Mesothelial cell of epicardium (in vitro differentiated cells): ENCODE measurements around the gene DDX3X. TPM values are rescaled to one million over a fixed set of nuclear protein-coding genes. Genes with fewer than 3 reads are reported as not detected.
A peak's percentile ranks its signal among the peaks of the same experiment; 100 is the strongest.

Experiments
- DNase-seq, 2 experiments: peaks; one replicate each; pipeline ENCODE4 v3.0.0; 2021; ENCODE audit warnings: low spot score in 2 of 2; ENCODE audit not compliant: unreplicated experiment in 2 of 2
- H3K27ac Mint-ChIP-seq: 2 replicates; pipeline ENCODE4 v1.8.0; 2021; ENCODE audit warnings: mixed read lengths
- H3K27me3 Mint-ChIP-seq: 2 replicates; pipeline ENCODE4 v1.8.0; 2021; ENCODE audit warnings: low read depth, mixed read lengths
- H3K36me3 Mint-ChIP-seq: 2 replicates; pipeline ENCODE4 v1.8.0; 2021; ENCODE audit warnings: mixed read lengths
- H3K4me1 Mint-ChIP-seq: 2 replicates; pipeline ENCODE4 v1.8.0; 2021; ENCODE audit warnings: mixed read lengths
- H3K4me3 Mint-ChIP-seq: 2 replicates; pipeline ENCODE4 v1.8.0; 2021; ENCODE audit warnings: mild to moderate bottlenecking, moderate library complexity, mixed read lengths
- H3K9me3 Mint-ChIP-seq: 2 replicates; pipeline ENCODE4 v1.8.0; 2021; ENCODE audit warnings: mixed read lengths
- total RNA-seq: library from RNA; stranded (reverse); gene quantifications from 3 replicates; pipeline ENCODE4 v1.2.1, GENCODE V29; 2021
- TF ChIP-seq, protein P1 (sequence below): fragments of 200-600 bp; sonication (generic); IDR thresholded peaks from one replicate; pipeline ENCODE4 v1.5.0; 2021; ENCODE audit warnings: antibody characterized with exemption; ENCODE audit not compliant: unreplicated experiment

The DDX3X gene
- total RNA-seq, 1 donor from 2014 or later, result 303 TPM

DNA sequence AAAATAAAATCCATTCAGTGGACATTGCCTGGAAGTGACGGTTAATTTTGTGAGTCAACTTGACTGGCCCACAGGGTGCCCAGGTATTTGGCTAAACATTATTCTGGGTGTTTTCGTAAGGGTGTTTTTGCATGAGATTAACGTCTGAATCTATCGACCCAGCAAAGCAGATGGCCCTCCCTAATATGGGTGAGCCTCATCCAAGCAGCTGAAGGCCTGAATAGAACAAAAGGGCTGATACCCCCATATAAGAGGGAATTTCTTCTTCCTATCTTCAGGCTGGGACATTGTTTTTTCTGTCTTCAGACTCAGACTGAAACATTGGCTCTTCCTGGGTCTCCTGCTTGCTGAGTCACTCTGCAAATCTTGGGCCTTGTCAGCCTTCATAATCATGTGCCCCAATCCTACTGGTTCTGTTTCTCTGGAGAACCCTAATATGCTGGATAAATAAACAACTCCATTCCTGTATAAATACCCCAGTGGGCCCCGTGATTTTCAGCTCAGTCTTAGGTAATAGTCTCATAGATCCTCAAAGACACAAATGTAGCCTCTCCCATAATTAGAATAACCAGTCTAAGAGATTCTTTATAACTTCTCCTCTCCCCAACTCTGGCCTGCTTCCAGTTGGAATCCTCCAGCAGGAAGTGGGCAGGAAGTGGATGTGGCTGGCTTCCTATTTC is 33.1 kb upstream of the DDX3X start:
- peaks cover 1% of the 10 kb centered on the region for H3K36me3 Mint-ChIP-seq
- no peaks in the 10 kb centered on the region for H3K27me3 Mint-ChIP-seq
- no peak overlapping the region for H3K27ac Mint-ChIP-seq
- H3K4me1 Mint-ChIP-seq, result peaks cover 10% of the 10 kb centered on the region
- H3K4me3 Mint-ChIP-seq, result no peak overlapping the region
- no peak for DNase-seq
- TF ChIP-seq, protein P1, sequence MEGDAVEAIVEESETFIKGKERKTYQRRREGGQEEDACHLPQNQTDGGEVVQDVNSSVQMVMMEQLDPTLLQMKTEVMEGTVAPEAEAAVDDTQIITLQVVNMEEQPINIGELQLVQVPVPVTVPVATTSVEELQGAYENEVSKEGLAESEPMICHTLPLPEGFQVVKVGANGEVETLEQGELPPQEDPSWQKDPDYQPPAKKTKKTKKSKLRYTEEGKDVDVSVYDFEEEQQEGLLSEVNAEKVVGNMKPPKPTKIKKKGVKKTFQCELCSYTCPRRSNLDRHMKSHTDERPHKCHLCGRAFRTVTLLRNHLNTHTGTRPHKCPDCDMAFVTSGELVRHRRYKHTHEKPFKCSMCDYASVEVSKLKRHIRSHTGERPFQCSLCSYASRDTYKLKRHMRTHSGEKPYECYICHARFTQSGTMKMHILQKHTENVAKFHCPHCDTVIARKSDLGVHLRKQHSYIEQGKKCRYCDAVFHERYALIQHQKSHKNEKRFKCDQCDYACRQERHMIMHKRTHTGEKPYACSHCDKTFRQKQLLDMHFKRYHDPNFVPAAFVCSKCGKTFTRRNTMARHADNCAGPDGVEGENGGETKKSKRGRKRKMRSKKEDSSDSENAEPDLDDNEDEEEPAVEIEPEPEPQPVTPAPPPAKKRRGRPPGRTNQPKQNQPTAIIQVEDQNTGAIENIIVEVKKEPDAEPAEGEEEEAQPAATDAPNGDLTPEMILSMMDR, result no peak
- H3K9me3 Mint-ChIP-seq, result peaks cover 22% of the 10 kb centered on the region

DNA sequence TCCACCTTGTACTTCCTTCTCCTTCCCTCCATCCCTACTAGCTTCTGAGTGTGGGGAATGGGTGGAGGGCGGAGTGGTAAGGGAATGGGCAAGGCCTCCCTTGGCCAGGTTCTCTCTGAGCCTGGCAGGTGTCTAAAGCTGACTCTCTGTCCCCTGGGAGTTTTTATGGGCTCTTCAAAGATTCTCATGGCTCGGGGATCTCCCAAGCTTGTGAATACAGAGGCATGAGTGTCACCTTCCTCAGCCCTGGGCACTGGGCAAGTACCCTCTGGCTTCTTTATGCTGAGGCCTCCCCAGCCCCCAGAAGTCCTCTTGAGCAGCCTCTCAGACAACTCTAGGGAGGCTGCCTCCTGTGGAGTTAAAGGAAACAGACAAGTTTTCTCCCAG is 32.5 kb upstream of the DDX3X start:
- Mint-ChIP-seq H3K36me3 (peaks cover 1% of the 10 kb centered on the region), H3K4me1 (peaks cover 10% of the 10 kb centered on the region), H3K27me3 (no peaks in the 10 kb centered on the region), H3K4me3 (no peak overlapping the region), H3K9me3 (peaks cover 21% of the 10 kb centered on the region), H3K27ac (no peak overlapping the region)
- no peak for DNase-seq
- TF ChIP-seq, protein P1, result no peak

DNA sequence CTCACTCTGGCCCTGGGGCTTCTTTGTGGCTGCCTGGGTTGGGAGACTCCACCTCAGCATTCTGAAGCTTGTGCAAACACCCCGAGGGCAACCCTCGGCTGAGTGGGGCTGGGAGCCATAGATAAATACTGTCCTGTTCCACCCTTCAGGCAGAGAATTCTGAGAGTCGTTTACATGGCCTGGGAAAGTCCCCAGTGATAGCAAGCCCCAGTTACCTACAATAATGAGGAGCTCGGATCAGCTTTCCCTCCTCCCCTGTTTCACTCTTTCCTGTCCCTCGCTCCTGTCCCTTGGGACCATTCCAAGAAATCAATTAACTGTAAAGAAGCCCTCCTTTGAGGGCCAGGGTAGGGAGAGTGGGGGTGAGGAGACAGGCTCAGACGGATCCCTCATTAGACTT is 31.6 kb upstream of the DDX3X start:
- Mint-ChIP-seq H3K9me3 (peaks cover 19% of the 10 kb centered on the region), H3K27ac (peak overlapping the region; percentile 86), H3K36me3 (no peaks in the 10 kb centered on the region), H3K4me1 (peaks cover 10% of the 10 kb centered on the region), H3K27me3 (no peaks in the 10 kb centered on the region), H3K4me3 (no peak overlapping the region)
- DNase-seq, result no peak
- TF ChIP-seq, protein P1, result no peak

DNA sequence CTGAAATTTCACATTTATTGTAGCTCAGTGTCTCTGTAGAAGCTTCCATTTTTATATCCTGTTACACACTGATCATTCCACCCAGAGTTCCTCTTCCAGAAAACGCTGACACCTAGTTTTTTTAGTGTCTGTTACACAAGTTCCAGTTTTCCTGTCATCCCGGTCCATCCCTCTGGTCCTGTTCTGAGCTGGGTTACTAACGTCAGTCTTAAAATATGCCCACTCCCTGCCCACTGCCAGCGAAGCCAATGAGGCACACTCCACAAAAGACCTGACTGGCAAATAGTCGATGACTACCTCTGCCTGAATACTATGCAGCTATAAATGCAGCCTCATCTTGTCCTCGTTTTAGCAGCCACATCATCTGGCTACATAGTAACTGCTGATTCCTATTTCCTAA is 30.9 kb upstream of the DDX3X start:
- no peaks in the 10 kb centered on the region for H3K36me3 Mint-ChIP-seq
- TF ChIP-seq, protein P1, result no peak
- H3K4me3 Mint-ChIP-seq, result no peak overlapping the region
- peaks cover 10% of the 10 kb centered on the region for H3K4me1 Mint-ChIP-seq
- DNase-seq, result no peak
- no peaks in the 10 kb centered on the region for H3K27me3 Mint-ChIP-seq
- peak overlapping the region; percentile 86 for H3K27ac Mint-ChIP-seq
- H3K9me3 Mint-ChIP-seq, result peaks cover 19% of the 10 kb centered on the region

DNA sequence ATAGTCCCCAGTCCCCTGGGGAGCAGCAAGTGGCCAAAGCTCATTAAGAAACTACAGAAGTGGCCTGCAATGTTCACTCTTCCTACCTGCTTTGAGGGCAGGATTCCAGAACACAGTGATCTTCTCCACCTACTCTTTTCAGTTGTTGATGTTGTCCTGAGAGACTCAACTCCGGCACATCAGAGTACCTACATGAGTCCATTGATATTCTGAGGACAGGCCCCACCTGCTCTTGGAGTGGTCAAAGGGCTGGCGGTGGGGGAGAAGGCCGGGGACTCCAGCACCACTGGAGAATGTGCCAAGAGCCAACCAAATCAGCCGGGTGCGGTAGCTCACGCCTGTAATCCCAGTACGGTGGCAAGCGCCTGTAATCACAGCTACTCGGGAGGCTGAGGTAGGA is 29.8 kb upstream of the DDX3X start:
- H3K9me3 Mint-ChIP-seq, result peaks cover 19% of the 10 kb centered on the region
- TF ChIP-seq, protein P1, result no peak
- H3K4me3 Mint-ChIP-seq, result no peak overlapping the region
- no peaks in the 10 kb centered on the region for H3K36me3 Mint-ChIP-seq
- no peak overlapping the region for H3K27ac Mint-ChIP-seq
- H3K4me1 Mint-ChIP-seq, result peaks cover 10% of the 10 kb centered on the region
- no peak for DNase-seq
- H3K27me3 Mint-ChIP-seq, result no peaks in the 10 kb centered on the region
